Astrocyte of the spinal cord (primary cell): ENCODE measurements around the gene SIAH3.
"Not testable (repeated sequence)": the region's sequence is repeated elsewhere in the genome, so short reads cannot be mapped to it uniquely, and the experiment has no call there.

Source experiments
- DNase-seq: peaks from one replicate; pipeline ENCODE4 v3.0.0; 2011; ENCODE audit warnings: low read depth, low spot score
- H3K4me3 ChIP-seq: 2 replicates; pipeline ENCODE4 v1.5.1; 2011; ENCODE audit warnings: low read depth, mild to moderate bottlenecking, low read length, moderate library complexity
- CTCF ChIP-seq: IDR thresholded peaks from 2 replicates; pipeline ENCODE4 v1.5.1; 2012; ENCODE audit warnings: low read depth, mild to moderate bottlenecking, low read length, inconsistent platforms
- in situ Hi-C: cut with HindIII; loops from 2 replicates; pipeline ENCODE4 v1.10.0; 2017; ENCODE audit warnings: low sequenced_read_pairs

Gene SIAH3

DNA sequence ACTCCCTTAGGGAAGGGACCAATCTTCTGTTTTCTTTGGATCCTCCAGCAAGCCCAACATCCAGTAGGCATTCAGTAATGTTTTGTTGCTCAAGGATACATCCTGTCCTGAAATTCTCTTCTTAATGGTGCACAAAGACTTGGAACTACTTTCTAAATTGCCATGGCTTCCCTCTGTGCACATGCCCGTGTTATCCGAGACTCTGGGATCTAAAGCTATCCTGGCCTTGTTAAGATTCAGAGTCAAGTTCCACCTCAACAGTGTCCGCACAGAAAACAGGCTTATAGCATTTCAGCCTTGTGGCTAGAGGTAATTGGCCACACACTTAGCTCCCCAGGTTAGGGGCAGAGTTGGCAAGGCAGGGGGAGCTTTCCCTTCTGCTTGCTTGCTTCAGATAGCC is 77.6 kb downstream of the SIAH3 start:
- in situ Hi-C loops = no loop called here
- no peak overlapping the region for H3K4me3 ChIP-seq
- no peak for DNase-seq
- no peak for TF ChIP-seq CTCF

DNA sequence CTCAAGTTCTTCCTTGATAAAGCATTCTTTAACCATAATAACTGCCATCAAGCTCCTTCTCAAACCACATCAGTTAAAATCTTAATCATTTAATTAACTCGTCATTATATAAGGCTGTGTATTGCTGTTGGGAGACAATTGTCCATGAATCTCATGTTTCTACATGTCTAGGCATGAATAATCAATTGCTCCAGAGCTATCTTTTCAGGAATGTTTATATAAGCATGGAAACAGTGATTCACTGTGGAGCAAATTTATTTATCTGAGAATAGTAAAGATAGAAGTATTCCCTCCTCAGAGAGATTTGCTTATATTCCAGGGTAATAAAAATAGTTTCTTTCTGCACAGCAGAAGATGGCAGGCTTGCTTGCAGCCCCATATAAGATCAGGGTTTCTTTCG is 78.3 kb downstream of the SIAH3 start:
- TF ChIP-seq CTCF = no peak
- in situ Hi-C loops = no loop called here
- peak; percentile 10 for DNase-seq
- H3K4me3 ChIP-seq = no peak overlapping the region

DNA sequence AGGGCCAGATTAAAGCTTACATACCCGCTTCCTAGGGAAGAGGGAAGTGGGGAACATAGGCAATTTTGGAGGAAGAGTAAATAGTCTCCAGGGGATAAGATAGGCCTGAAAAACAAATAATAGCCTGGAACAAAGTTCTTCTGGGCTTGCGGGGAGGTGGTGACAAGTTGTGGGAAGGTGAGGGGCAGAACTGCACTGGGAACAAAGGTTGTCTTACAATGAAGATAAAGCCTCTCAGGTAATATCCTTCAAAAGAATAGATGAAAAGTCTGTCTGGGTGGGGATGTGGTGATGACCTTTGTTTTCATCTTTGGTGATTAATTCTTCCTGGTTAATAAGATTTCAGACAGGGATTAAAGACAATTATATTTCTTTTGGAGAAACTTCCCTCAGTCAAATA is 80.7 kb downstream of the SIAH3 start:
- no peak for DNase-seq
- TF ChIP-seq CTCF = no peak
- H3K4me3 ChIP-seq = no peak overlapping the region
- in situ Hi-C loops = no loop called here

DNA sequence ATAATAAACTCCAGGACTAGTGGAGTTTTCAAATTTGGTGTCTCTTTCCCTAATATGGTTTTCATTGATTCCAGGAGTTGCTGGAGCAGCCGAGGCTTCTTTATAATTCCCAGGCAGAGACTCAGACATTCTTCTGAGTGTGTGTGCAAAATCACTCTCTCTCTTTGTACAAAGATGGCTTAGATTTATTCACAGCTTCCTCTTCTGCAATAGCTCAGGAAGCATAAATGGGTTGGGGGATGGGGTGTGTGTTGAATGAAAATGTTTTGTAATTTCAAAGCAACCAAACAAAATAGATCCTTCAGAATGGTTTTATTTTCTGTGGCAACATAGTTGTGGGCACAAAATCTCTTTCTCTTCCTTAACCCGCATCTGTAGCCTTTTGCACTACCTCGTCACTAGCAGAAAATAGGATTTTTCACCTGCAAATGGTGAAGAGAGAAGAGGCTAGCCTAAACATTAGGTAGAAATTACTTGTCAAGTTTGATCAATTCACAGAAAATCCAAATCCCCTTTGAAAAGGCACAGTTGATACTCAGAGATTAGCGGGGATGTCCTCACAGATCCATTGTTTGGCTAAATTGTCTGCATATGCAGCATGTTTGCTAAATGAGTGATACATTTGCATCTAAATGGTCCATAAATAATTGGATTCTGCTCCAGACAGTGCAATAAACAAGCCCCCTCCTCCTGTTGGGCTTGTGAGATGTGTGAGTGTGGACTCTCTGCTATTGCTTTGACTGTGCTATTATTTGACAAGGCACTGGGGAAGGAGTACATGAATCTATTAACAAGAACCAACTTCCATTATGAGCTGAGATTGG is 82.7 kb downstream of the SIAH3 start:
- in situ Hi-C loops = no loop called here
- H3K4me3 ChIP-seq = no peak overlapping the region
- TF ChIP-seq CTCF = no peak
- DNase-seq = no peak

DNA sequence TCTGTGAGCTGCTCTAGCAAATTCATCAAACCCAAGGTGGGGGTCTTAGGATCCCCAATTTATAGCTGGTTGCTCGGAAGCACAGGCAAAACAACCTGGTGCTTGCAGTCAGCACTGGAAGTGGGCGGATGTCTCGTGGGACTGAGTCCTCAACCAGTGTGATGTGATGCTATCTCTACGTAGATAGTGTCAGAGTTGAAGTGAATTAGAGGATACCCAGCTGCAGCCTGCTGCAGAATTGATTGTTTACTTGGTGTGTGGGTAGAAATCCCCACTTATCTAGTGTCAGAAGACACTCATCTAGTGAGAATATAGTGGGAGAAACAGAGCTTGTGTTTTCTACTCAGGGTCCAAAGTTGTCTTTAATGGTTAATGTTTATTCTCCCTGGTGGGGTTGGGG is 86.1 kb downstream of the SIAH3 start:
- no peak for TF ChIP-seq CTCF
- DNase-seq = no peak
- in situ Hi-C loops = no loop called here
- no peak overlapping the region for H3K4me3 ChIP-seq

DNA sequence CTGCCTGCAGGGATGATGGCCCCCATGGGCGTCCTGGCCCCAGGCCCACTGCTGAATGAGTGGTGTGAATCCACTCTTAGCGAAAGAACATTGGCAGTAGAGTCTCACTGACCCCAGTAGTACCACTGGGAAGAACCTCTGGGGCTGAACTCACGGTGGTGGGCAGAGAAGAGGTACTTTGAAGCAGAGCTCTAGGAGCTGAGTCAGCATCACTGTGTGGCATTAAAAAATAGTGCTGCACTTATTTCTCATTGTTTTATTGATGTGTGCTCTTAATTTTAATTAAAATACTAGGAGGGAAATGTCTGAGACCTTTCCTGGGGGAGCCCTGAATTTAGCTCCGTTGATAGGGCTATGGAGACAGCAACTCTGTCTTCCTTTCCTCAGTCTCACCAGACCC is 88.1 kb downstream of the SIAH3 start:
- DNase-seq = no peak
- TF ChIP-seq CTCF = no peak
- in situ Hi-C loops = no loop called here
- H3K4me3 ChIP-seq = no peak overlapping the region

- DNase-seq, in situ Hi-C loops, H3K4me3 ChIP-seq: not testable (repeated sequence)
Measured at GRCh38 chr13:45757589-45757988, 94.0 kb downstream of the SIAH3 start.

DNA sequence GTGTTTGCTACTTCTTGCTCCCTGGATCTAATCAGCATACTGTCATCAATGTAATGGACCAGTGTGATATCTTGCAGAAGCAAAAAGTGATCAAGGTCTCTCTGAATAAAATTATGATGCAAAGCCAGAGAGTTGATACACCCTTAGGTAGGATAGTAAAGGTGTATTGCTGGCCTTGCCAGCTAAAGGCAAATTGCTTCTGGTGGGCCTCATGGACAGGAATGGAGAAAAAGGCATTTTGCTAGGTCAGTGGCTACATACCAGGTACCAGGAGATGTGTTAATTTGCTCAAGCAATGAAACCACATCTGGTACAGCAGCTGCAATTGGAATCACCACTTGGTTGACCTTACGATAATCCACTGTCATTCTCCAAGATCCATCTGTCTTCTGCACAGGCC is 95.1 kb downstream of the SIAH3 start:
- in situ Hi-C loops, H3K4me3 ChIP-seq, DNase-seq: not testable (repeated sequence)
